Activated T-cell treated with anti-CD3 and anti-CD28 coated beads for 24 hours (primary cell): Measurements from ENCODE around the gene ARMC12.
A peak's percentile ranks its signal among the peaks of the same experiment; 100 is the strongest.
"Not testable (repeated sequence)": the region's sequence is repeated elsewhere in the genome, so short reads cannot be mapped to it uniquely, and the experiment has no call there.

Experiments
- DNase-seq: peaks from one replicate; pipeline ENCODE4 v3.0.0-alpha.2; 2020; ENCODE audit warnings: low read depth

Gene ARMC12

DNA sequence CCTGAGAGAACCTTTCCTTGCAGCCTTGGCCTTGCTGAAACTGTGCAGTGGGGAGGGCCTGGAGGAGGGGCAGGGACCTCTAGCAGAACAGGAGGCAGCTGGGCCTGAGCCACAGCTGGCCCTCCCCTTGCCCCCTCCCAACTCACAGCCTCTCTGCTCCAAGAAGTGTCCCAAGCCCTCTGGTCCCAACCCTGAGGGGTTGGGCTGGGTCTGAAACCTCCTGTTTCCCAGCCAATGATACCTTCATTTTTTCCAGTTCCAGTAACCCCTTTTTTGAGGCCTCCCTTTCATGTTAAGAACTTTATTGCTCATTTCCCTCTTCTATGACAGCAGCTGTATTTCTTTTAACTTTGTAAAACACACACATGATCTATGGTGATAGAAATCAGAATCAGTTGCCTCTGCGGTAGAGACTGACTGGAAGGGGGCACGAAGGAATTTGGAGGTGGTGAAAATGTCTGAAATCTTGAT, 17.9 kb upstream of the ARMC12 start:
- no peak for DNase-seq

DNA sequence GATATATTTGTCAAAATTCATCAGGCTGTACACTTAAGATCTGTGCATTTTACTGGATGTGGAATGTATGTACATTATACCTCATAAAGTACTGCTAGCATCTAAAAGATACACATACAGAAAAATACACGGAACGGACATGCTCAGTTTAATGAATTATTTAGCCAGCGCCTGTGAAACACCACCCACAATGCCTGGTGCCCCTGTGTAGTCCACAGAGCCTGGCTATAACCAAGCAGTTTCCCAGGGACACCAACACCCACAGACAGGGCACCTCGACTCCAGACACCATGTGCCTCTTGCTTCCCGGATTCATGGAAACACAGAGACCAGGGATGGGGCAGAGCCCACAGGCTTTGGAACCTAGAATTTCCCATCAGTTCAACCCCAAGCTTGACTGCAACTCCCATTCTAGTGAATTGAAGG, 17.4 kb upstream of the ARMC12 start:
- no peak for DNase-seq

DNA sequence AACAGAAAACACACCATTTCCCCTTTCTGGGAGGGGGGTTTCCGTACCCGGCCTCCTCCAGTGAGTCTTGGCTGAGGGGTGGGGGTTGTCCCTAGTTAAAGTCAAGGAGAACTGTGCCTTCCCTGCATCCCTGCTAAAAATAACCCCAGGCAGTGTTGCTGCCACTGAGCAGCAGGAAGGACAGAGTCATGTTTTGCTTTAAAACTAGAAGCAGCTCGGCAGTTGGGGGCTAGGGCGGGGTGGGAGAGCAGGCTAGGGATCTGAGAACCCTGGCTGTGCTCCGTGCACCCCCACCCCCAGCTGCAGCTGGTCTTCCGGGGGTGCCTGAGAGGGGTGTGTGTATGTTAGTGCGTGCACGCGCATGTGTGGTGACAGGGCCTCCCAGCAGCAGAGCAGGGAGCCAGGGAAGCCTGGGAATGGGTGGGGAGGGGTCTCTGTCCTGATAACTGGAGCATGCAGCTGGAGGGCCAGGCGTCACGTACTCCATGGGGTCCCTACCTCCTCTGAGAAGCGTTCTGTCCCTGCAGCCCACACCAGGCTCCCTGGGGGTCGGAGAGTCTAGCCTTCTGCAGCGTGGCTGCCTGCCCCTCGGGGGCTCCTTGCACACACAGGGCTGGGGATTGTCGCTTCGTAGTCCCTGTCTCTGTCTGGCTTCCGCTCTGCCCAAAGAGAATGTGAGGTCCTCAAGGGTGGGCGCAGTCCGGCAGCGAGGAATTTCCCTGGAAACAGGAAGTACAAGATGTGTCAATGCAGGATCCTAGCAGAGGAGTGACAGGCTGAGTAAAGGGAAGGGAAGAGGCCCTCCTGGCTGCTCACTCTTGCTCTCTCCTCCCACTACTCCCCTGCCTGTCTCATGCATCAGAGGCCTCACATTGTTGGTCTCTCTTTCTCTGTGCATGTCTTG, 16.8 kb upstream of the ARMC12 start:
- no peak for DNase-seq

DNA sequence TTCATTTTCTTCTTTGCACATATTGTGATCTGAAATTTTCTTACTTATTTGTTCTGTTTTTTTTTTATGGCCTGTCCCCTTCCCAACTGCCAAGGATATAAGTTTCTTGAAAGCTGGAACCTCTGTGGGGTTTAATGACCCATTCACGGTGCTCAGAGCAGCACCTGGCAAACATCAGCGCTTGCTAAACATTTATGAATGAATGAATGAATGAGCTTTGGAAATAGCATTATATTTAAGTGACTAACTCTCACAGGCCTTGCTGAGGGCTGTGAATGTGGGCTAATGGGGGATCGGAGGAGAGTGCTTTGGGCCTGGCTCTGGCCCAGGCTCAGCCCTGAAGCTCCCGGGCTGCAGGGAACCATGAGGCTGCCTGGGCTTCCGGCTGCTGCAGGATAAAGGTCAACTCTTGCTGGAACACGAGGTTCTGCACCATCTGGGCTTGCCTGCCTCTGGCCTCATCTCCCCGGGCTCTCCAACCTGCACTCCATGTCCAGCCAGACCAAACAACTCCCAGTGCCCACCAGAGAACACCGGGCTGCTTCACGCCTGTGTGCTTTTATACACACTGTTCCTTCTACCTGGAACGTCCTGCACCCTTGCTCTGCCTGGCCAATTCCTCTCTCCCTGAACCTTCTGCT, 14.6 kb upstream of the ARMC12 start:
- no peak for DNase-seq

DNA sequence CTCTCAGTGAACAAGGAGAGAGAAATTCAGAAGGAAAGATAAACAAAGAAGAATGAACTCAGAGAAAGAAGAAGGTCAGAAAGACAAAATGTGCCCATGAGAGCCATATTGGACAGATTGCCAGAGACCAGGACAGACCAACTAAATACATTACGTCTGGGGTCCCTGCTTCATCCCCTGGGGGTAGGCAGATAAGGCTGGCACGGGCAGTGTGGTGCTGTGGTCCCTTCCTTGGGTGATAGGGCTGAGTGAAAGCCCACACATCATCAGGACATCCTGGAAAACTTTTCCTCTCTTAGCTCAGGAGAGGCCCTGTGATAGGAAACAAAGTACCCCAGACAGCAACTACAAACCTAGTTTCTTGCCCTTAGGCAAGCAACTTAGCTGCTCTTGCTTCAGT, 13.2 kb upstream of the ARMC12 start:
- DNase-seq, result no peak

DNA sequence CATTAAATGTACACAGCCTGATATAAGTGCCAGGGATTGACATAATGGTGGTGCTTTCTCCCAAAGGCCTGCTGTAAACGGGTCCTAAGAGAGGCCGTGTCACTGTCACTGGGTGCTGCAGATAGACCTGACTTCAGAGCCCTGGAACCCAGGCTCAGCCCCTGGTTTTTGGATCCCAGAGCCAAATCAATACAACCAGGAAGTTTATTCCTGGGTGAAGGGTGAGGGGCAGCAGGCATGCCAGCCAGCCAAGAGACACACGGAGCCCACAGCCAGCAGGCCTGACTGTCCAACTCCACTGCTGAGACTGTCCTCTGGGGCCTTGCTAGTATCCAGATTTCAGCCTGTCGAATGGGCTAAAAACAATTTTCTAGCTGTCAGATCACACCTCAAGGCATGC, 12.8 kb upstream of the ARMC12 start:
- no peak for DNase-seq

DNA sequence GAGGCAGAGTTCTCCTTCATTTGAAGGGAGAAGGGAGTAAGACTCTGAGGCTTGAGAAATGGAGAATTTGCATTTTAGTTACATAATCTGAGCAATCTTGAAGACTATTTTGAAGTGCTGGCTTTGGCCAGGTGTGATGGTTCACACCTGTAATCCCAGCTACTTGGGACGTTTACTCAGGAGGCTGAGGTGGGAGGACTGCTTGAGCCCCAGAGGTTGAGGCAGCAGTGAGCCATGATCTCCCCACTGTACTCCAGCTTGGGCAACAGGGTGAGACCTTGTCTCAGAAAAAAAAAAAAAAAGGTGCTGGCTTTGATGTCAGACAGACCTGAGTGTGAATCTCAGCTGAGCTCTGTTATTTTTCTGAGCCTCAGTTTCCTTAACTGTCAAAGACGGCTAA, 12.4 kb upstream of the ARMC12 start:
- DNase-seq, result no peak

DNA sequence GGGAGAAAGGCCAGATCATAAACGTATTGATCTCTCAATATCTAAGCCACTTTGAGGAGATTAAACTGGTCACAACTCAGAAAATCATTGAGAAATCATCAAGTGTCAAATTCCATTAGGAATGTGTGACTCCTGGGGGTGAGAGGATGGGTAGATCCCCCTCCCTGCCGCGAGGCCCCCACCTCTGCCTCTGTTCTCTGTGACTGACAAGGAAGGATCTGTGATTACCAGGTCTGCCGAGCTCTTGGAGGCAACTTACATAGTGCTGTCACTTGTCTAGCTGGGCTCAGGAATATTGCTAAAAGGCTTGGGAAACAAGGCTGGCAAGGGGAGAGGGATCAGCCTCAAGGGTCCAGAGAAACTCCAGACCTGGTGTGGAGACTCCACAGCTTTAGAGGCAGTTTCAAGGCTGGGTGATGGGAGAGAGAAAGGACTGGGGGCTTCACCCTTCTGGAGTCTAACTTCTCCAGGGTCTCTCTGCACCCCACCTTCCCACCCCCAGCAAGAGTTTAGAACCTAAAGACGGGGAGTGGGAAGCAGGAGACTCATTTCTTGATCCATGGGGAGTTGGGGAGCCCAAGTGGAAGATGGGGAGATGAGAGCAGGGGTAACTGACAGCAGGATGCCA, 11.6 kb upstream of the ARMC12 start:
- DNase-seq, result no peak

DNA sequence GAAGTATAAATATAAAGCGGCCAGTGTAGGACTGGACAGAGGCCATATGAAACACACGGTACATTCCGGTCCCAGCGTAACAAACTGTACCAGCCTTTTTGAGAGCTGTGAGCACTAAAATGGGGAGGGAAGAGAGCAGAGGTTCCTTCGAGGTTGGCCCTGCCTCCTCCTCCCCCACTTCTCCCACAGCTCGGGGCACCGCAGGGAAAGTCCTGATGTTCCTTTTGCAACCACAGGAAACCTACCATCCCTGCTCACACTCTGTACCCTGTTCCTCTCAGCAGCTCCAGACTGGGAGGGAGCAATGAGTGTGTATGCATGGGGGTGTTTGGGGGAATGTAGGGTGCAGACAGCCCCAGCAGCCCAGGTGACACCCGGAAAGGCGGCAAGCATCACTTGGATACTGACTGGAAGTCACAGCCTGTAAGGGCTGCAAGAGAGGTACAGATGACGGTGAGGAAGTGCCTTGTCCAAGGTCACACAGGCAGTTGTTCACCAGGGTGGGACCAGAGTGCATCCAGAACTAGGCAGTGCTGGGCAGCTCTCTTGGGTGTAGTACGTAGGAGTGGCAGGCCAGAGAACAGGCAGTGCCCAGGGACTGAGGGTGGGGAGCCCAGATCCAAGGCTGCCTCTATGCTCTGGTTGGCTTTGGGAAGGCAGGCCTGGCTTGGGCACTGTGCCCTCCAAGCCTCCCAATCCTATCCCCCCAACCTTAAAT, 11.0 kb upstream of the ARMC12 start:
- no peak for DNase-seq

DNA sequence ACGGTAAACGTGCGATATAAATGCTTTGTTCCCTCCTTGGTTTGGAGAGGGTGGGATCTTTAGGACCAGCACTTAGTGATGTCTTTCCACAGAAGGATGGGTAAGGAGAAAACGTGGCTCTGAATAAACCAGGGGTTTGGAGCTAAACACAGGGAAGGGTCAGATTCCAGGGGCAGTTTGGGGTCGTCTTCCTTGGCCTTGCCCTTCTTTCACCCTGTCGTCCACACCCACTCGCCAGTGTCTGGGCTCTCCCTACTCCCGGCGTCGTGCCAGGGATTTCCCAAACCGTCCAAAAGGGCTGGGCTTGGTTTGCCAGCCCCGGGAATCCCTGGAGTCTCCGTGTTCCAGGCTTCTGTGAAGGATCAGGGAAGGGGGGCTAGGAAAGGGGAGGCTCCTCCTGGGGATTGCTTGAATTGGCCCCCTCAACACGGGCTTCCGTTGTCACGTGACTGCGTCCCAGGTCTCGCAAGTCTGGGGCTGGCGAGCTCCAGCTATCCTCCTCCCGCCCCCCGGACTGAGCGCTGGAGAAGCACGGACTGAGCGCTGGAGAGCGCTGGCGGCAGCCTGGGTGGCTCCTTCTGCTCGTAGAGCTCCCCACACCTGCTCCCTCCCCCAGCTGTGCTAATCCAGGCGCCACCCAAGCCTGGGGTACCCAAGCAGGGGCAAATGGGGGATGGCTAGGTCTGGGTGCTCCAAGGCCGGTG, 9.4 kb upstream of the ARMC12 start:
- no peak for DNase-seq

DNA sequence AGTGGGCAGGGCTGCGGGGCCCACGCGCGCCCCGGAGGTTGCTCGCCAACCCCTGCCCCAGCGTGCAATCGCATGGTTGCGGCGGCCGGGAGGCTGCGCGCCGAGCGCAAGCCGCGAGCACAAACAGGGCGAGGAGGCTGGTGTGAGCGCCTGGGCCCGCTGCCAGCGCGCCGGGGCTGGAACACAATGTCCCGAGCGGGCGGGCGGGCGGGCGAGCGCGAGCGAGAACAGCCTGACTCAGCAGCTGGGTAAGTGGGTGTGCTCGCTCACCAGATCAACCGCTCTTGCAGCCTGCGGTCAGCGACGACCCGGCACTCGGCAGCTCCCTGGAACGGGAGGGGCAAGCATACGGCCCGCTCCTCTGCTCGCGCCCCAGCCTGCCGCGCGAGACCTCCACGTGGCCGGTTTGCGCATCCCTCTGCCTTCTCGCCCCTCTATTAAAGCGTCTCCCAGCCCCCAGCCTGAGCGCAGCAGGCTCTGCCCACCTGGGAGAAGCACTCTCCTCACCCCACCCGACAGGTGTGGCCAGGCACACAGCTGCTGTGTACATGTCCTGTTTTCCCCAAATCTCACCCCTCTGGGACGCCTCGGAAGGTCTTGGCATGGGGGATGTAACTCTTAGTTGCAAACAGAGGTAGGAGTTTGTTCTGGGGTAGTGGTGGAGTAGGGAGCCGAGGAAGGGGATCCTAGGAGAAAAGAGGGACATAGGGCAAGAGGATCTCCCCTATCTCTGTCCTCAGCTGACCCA, 8.7 kb upstream of the ARMC12 start:
- DNase-seq, result peak; percentile 79

DNA sequence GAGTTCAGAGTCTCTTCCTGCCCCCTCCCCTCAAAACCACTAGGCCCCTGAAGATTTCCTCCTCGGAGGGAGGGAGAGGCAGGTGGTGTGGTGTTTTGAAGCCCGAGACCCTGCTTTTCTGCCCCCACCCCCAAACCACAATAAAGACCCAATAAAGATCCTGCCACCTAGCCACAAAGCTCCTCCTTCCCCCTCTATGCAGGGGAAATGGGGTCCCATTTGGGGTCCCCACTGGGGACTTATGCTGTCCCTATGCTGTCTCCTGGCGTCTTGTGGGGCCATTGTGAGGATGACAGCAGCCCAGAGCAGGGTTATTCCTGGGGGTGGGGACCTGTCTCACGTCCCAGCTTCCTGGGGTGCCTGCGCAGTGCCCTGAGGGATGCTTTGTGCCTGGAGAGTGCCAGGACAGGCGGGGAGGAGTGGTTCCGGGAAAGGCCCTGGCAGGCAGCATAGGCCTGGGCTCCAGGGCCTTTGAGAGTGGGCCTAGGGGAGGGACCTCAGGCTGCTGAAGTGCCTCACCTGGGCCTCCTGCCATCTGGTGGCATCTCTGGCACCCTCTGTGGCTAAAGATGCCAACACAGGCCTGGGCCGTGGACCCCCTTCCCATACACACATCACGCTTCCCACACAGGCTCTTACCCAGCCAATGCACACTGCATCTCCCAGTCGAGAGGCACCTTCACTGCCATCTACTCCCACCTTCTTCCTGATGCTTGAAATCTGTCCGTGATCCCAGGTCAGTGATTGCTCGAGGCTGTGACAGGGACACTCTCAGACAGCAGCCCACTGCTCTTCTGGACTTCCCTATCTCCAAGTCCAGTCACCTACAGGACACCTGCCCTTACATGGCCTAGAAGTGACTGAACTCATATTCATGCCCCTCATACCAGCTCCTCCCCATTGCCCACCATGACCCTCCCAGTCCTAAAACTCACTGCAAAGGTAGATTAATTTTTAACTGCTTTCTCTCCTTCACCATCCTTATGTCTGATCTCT, 7.9 kb upstream of the ARMC12 start:
- no peak for DNase-seq

DNA sequence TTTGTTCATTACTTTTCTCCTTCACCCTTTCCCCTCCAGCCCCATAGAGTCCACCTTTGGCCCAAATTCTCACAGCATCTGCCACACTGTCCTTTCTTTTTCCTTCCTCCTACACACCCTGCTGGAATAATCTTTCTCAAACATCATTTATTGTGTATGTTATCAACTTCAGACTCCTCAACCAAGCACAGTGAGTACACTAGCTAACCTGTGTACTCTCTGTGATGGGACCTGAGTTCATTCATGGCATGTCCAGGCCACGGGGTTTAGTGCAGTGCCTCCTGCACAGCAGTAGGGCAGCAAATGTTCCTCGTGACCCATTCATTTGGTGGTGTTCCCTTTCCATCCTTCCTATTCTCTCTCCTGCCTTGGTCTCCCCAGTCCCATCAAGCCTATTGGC, 7.1 kb upstream of the ARMC12 start:
- no peak for DNase-seq

DNA sequence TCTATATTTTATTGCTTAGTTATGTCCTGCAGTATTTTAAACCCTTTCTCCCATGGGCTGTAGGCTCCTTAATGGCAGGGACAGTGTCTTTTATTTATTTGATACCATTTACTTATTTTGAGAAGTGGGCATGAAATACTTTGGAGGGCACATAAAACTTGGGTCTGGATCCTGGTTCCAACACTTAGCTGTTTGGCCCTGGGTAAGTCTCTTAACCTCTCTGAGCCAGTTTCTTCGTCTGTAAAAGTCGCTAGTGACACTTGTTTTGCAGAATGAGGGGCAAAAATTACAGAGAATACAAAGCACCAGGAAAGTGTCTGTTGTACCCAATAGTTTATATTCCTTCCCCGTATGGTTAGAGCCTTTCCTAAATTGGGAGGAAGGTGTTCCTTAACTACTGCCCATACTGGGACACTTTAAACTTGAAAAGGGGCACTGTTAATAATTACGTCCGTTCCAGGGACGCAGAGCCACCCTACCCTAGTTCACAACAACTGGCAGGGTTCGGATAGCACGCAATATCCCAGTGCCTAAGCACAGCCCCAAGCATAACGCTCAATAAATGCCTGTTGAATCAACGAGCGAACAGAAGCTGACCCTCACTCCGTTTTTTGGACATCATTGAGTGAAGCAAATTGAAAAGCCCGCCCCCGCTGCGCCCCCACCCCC, 6.0 kb upstream of the ARMC12 start:
- no peak for DNase-seq

DNA sequence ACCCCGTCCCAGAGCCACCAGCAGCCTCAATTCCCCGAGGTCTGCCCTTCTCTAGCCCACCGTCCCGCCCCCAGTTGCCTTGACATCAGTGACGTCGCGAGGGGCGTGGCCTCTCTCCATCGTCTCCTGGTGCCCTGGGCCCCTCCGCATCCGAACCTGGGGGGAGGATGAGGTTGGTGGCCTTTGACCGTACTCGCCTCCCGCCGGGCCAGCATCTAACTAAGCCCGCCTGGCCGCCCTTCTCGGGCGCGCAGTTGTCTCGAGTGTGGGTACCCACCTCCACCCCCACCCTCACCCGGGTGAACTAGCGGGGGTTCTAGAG, 5.5 kb upstream of the ARMC12 start:
- DNase-seq, result peak; percentile 88

DNA sequence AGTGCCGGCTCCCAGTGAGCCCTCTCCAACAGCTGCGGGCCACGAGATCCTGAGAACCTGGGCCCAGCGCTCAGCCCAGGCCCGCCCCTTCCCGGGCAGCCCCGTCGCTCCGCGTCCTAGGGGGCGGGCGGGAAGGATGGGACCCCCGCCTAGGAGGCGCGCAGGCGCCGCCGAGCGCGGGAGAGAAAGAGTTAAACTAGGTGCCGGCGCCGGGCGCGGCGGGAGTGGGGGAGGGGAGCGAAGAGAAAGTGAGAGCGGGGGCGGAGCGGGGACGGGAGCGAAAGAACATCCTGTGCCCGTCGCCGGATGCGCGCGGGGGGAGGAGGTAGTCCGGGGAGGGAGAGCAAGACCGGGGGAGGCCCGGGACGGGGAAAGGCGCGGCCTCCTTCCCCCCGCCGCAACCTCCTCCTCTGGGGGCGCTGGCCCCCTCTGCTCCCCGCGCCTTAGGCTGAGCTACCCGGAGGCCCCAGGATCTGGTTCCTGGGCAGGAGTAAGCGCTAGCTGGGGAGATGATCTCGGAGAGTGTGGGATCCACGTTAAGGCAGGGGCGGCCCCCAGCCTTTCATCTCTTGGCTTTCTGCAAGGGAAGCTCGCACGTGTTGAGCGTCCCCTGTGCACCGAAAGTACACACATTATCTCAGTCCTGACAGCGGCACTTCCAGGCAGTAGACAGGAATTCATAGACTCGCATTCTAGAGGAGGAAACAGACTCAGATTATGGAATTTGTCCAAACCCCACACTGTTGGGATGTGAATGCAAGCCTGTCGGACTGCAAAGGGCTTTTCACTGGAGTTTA, 4.9 kb upstream of the ARMC12 start:
- DNase-seq, result peak; percentile 90

DNA sequence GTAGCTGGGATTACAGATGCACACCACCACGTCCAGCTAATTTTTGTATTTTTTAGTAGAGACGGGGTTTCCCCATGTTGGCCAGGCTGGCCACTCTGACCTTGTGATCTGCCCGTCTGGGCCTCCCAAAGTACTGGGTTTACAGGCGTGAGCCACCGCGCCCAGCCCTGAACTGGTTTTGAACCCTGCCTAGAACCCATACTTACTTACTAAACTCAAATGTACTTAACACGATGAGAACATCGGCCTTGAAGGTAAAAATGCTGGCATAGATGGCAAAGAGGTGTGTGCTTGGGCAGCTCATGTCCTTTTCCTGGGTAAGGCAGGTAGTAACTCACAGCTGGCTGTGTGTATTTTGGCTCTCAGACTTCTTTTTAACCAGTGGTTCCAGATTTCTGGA, 3.2 kb upstream of the ARMC12 start:
- no peak for DNase-seq

DNA sequence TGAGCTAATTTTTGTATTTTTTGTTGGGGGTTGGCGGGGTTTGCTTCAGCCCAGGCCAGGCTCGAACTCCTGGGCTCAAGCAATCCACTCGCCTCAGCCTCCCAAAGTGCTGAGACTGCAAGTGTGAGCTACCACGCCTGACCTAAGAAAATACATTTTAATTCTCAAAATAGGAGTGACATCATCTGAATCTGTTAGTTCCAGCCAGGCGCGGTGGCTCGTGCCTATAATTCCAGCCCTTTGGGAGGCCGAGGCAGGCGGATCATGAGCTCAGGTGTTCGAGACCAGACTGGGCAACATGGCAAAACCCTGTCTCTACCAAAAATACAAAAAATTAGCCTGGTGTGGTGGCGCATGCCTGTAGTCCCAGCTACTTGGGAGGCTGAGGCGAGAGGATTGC, 2.5 kb upstream of the ARMC12 start:
- DNase-seq, result not testable (repeated sequence)

DNA sequence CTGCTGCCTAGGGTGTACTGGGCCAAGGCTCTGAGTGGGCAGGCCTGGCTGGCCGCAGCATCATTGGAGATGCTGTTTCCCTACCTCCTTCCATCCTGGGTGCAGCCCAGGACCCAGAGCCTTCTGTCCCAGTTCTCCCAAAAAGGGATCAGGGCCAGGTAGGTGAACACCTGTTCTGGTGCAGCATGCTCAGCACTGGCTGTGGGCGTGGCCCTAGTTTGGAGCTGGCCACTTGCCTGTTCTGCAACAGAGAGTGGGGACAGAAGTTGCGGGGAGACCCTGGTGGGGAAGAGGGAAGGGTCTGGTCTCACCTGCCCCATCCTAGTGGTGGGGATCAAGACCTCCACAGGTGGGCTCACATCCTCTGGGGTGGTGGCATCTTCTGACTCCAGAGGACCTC, 1.4 kb upstream of the ARMC12 start:
- no peak for DNase-seq
